Neural cell (in vitro differentiated cells): ENCODE measurements around the gene CDH6. TPM values are rescaled to one million over a fixed set of nuclear protein-coding genes. Genes with fewer than 3 reads are reported as not detected.

Experiments used
- H2AFZ ChIP-seq: fragments of 200-600, 300-800 bp; sonication (generic), shearing (Covaris generic); 2 replicates; pipeline ENCODE4 v1.6.0; 2014; ENCODE audit warnings: low read depth, mild to moderate bottlenecking, antibody characterized with exemption, low read length, moderate library complexity
- H3F3A ChIP-seq: fragments of 200-600 bp; shearing (Covaris generic); 2 replicates; pipeline ENCODE4 v1.6.1; 2016; ENCODE audit warnings: mild to moderate bottlenecking, moderate library complexity, mixed read lengths, antibody characterized with exemption, low read length; ENCODE audit not compliant: insufficient read depth, poor library complexity, severe bottlenecking
- H3K27ac ChIP-seq: fragments of 200-600, 300-800 bp; sonication (generic), shearing (Covaris generic); 2 replicates; pipeline ENCODE4 v1.5.1; 2014; ENCODE audit warnings: mild to moderate bottlenecking, low read length, moderate library complexity
- H3K27me3 ChIP-seq: fragments of 300-800, 200-600 bp; sonication (generic), shearing (Covaris generic); 2 replicates; pipeline ENCODE4 v1.6.0; 2014; ENCODE audit warnings: mild to moderate bottlenecking, low read depth, low read length, moderate library complexity; ENCODE audit not compliant: insufficient read depth
- H3K36me3 ChIP-seq: fragments of 300-800, 200-600 bp; sonication (generic), shearing (Covaris generic); 2 replicates; pipeline ENCODE4 v1.5.1; 2014; ENCODE audit warnings: mild to moderate bottlenecking, antibody characterized with exemption, low read length, moderate library complexity; ENCODE audit not compliant: insufficient read depth
- H3K4me2 ChIP-seq: fragments of 300-800, 200-600 bp; sonication (generic), shearing (Covaris generic); 2 replicates; pipeline ENCODE4 v1.6.0; 2014; ENCODE audit warnings: mild to moderate bottlenecking, low read length
- H3K4me3 ChIP-seq: fragments of 300-800, 200-600 bp; sonication (generic), shearing (Covaris generic); 2 replicates; pipeline ENCODE4 v1.5.1; 2014; ENCODE audit warnings: mild to moderate bottlenecking, low read length, moderate library complexity
- H3K79me2 ChIP-seq: fragments of 200-600 bp; shearing (Covaris generic); replicated peaks from 2 replicates; pipeline ENCODE4 v1.6.0; 2014; ENCODE audit warnings: mild to moderate bottlenecking, low read length, moderate library complexity; ENCODE audit not compliant: insufficient read depth
- H3K9ac ChIP-seq: fragments of 300-800, 200-600 bp; sonication (generic), shearing (Covaris generic); 2 replicates; pipeline ENCODE4 v1.6.1; 2016; ENCODE audit warnings: mild to moderate bottlenecking, low read length, mixed read lengths
- H3K9me2 ChIP-seq: fragments of 200-600 bp; shearing (Covaris generic); 2 replicates; pipeline ENCODE4 v1.6.1; 2016; ENCODE audit warnings: mild to moderate bottlenecking, low read length, mixed read lengths; ENCODE audit not compliant: insufficient read depth
- H3K9me3 ChIP-seq: fragments of 200-600, 300-800 bp; sonication (generic), shearing (Covaris generic); 2 replicates; pipeline ENCODE4 v1.6.1; 2016; ENCODE audit warnings: mild to moderate bottlenecking, mixed run types, low read length, moderate library complexity, mixed read lengths
- H4K20me1 ChIP-seq: fragments of 200-600 bp; shearing (Covaris generic); 2 replicates; pipeline ENCODE4 v1.6.1; 2016; ENCODE audit warnings: mild to moderate bottlenecking, mixed run types; ENCODE audit not compliant: insufficient read depth
- EP300 ChIP-seq: fragments of 450-650 bp; conservative IDR thresholded peaks from 2 replicates; pipeline ENCODE4 v1.6.1; 2014; ENCODE audit warnings: antibody characterized with exemption, mild to moderate bottlenecking, moderate library complexity; ENCODE audit not compliant: poor library complexity, severe bottlenecking
- EZH2 ChIP-seq: fragments of 200-600, 300-800 bp; shearing (Covaris generic), sonication (generic); IDR thresholded peaks from 2 replicates; pipeline ENCODE4 v1.6.1; 2014; ENCODE audit warnings: antibody characterized with exemption, low read length, borderline replicate concordance, mild to moderate bottlenecking; ENCODE audit not compliant: insufficient read depth, poor library complexity, severe bottlenecking
- MXI1 ChIP-seq: fragments of 450-650 bp; conservative IDR thresholded peaks from 2 replicates; pipeline ENCODE4 v1.6.1; 2014; ENCODE audit warnings: antibody characterized with exemption, mild to moderate bottlenecking; ENCODE audit not compliant: poor library complexity, severe bottlenecking
- POLR2AphosphoS5 ChIP-seq: IDR thresholded peaks from 2 replicates; pipeline ENCODE4 v1.6.1; 2012
- RAD21 ChIP-seq: fragments of 450-650 bp; conservative IDR thresholded peaks from 2 replicates; pipeline ENCODE4 v1.6.1; 2014; ENCODE audit warnings: antibody characterized with exemption, mild to moderate bottlenecking, moderate library complexity
- SMC3 ChIP-seq: fragments of 450-650 bp; conservative IDR thresholded peaks from 2 replicates; pipeline ENCODE4 v1.6.1; 2014; ENCODE audit warnings: antibody characterized with exemption, mild to moderate bottlenecking, moderate library complexity; ENCODE audit not compliant: poor library complexity
- TAF1 ChIP-seq: IDR thresholded peaks from 2 replicates; pipeline ENCODE4 v1.6.1; 2012; ENCODE audit warnings: low read depth
- polyA plus RNA-seq: library from polyadenylated mRNA; depleted of rRNA; stranded (reverse); fragments of >200 nt; gene quantifications from 2 replicates; pipeline ENCODE4 v1.2.3, GENCODE V29; 2014
- TF ChIP-seq, protein P1 (sequence below): IDR thresholded peaks from 2 replicates; pipeline ENCODE4 v1.6.1; 2012; ENCODE audit warnings: borderline replicate concordance
- TF ChIP-seq, protein P2 (sequence below): fragments of 450-650 bp; IDR thresholded peaks from 2 replicates; pipeline ENCODE4 v1.5.1; 2014; ENCODE audit warnings: antibody characterized with exemption, mild to moderate bottlenecking, moderate library complexity; ENCODE audit not compliant: poor library complexity, severe bottlenecking

The CDH6 gene
- polyA plus RNA-seq, 1 donor from 2014 or later, result 2.1 TPM

DNA sequence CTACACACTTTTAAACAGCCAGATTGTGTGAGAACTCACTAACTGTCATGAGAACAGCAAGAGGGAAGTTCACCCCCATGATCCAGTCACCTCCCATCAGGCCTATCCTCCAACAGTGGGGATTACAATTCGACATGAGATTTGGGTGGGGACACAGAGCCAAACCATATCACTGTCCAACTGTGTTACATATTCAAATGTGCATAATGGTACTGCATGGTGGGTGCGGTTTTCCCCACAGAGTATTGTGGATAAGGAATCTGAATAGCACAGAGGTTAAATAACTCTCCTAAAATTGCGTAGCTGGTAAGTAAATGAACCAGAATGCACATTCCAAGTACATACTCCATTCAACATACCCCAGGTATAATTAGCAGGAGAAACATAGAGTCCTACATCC is 32.1 kb downstream of the CDH6 start:
- Histone ChIP-seq H3F3A (no peaks in the 10 kb centered on the region), H4K20me1 (no peaks in the 10 kb centered on the region), H3K27me3 (no peaks in the 10 kb centered on the region), H3K4me2 (no peak overlapping the region), H3K9me2 (no peaks in the 10 kb centered on the region), H3K9ac (no peak overlapping the region), H3K4me3 (no peak overlapping the region), H3K79me2 (no peaks in the 10 kb centered on the region), H3K9me3 (no peaks in the 10 kb centered on the region), H3K36me3 (no peaks in the 10 kb centered on the region), H3K27ac (no peak overlapping the region), H2AFZ (no peak overlapping the region)
- TF ChIP-seq TAF1 (no peak), EZH2 (no peak), MXI1 (no peak), SMC3 (no peak), RAD21 (no peak), POLR2AphosphoS5 (no peak), EP300 (no peak)
- TF ChIP-seq, protein P1, sequence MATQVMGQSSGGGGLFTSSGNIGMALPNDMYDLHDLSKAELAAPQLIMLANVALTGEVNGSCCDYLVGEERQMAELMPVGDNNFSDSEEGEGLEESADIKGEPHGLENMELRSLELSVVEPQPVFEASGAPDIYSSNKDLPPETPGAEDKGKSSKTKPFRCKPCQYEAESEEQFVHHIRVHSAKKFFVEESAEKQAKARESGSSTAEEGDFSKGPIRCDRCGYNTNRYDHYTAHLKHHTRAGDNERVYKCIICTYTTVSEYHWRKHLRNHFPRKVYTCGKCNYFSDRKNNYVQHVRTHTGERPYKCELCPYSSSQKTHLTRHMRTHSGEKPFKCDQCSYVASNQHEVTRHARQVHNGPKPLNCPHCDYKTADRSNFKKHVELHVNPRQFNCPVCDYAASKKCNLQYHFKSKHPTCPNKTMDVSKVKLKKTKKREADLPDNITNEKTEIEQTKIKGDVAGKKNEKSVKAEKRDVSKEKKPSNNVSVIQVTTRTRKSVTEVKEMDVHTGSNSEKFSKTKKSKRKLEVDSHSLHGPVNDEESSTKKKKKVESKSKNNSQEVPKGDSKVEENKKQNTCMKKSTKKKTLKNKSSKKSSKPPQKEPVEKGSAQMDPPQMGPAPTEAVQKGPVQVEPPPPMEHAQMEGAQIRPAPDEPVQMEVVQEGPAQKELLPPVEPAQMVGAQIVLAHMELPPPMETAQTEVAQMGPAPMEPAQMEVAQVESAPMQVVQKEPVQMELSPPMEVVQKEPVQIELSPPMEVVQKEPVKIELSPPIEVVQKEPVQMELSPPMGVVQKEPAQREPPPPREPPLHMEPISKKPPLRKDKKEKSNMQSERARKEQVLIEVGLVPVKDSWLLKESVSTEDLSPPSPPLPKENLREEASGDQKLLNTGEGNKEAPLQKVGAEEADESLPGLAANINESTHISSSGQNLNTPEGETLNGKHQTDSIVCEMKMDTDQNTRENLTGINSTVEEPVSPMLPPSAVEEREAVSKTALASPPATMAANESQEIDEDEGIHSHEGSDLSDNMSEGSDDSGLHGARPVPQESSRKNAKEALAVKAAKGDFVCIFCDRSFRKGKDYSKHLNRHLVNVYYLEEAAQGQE, result no peak
- TF ChIP-seq, protein P2, sequence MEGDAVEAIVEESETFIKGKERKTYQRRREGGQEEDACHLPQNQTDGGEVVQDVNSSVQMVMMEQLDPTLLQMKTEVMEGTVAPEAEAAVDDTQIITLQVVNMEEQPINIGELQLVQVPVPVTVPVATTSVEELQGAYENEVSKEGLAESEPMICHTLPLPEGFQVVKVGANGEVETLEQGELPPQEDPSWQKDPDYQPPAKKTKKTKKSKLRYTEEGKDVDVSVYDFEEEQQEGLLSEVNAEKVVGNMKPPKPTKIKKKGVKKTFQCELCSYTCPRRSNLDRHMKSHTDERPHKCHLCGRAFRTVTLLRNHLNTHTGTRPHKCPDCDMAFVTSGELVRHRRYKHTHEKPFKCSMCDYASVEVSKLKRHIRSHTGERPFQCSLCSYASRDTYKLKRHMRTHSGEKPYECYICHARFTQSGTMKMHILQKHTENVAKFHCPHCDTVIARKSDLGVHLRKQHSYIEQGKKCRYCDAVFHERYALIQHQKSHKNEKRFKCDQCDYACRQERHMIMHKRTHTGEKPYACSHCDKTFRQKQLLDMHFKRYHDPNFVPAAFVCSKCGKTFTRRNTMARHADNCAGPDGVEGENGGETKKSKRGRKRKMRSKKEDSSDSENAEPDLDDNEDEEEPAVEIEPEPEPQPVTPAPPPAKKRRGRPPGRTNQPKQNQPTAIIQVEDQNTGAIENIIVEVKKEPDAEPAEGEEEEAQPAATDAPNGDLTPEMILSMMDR, result no peak

DNA sequence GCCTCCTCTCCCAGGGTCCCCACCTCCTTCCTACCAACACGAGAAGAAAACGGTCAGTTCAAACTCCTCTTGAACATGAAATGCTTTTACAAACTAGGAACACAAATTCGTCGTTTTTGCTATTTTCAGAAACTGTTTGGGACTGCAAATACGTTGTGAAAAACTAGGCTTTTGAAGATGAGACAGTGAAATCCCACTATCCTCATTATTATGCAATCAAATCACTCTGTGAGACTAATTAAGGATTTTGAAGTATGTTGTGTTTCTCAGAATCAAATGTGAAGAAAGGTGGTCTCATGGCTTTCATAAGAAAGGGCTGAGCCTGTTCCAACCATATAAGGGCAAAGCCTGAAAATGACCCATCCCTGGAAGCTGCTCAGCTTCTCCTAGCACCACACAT is 33.2 kb downstream of the CDH6 start:
- no peaks in the 10 kb centered on the region for H3F3A ChIP-seq
- H3K36me3 ChIP-seq, result no peaks in the 10 kb centered on the region
- no peaks in the 10 kb centered on the region for H3K9me3 ChIP-seq
- no peaks in the 10 kb centered on the region for H3K9me2 ChIP-seq
- no peak overlapping the region for H2AFZ ChIP-seq
- H3K4me2 ChIP-seq, result no peak overlapping the region
- no peak overlapping the region for H3K4me3 ChIP-seq
- no peaks in the 10 kb centered on the region for H3K79me2 ChIP-seq
- no peak overlapping the region for H3K27ac ChIP-seq
- no peak overlapping the region for H3K9ac ChIP-seq
- TF ChIP-seq SMC3 (no peak), EP300 (no peak), TAF1 (no peak), MXI1 (no peak), POLR2AphosphoS5 (no peak), RAD21 (no peak), EZH2 (no peak)
- TF ChIP-seq, protein P1, result no peak
- TF ChIP-seq, protein P2, result no peak
- H4K20me1 ChIP-seq, result no peaks in the 10 kb centered on the region
- H3K27me3 ChIP-seq, result no peaks in the 10 kb centered on the region
